SW480 (cell line): Measurements from ENCODE around the gene SASH1.

Experiments
- DNase-seq: peaks from one replicate; pipeline ENCODE4 v3.0.0-alpha.2; 2016; ENCODE audit warnings: low spot score

The SASH1 gene

GRCh38 chr6:148406579-148407371 lies 64.1 kb downstream of the SASH1 start:
- no peak for DNase-seq

- DNase-seq: no peak
Observed at GRCh38 chr6:148407372-148407771, 64.7 kb downstream of the SASH1 start.

GRCh38 chr6:148413321-148414091 lies 70.9 kb downstream of the SASH1 start:
- DNase-seq: no peak

GRCh38 chr6:148414092-148414489 lies 71.5 kb downstream of the SASH1 start:
- no peak for DNase-seq

DNA sequence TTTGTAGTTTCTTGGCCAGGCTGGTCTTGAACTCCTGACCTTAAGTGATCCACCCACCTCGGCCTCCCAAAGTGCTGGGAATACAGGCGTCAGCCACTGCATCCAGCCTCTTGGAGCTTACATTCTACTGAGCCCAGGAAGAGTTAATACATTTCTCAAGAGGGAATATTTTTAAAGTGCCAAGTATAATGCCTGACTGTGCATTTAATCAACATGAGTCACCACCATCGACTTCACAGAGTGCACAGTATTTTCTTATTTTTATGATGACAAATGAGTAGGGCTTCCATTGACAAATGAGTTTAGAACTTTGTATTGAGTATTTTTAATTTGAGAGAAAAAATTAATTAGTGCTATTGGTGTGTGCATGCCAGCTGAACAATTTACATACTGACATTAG lies 72.2 kb downstream of the SASH1 start:
- no peak for DNase-seq

- DNase-seq: no peak
Observed at GRCh38 chr6:148415511-148416260, 73.0 kb downstream of the SASH1 start.

GRCh38 chr6:148416330-148416965 lies 73.8 kb downstream of the SASH1 start:
- no peak for DNase-seq

DNA sequence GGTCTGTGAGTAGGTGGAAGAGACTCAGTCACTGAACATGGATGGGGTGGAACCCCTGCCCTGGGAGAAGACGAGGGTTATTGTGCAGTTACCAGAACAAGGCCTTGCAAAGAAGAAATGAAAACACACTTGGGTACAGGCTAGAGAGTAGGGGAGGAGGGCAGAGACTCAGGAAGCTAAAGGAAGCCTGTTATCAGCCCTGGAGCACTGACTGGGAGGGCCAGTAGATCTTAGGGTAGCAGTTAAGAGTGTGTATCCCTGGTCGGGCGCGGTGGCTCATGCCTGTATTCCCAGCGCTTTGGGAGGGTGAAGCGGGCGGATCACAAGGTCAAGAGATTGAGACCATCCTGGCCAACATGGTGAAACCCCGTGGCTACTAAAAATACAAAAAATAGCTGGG lies 74.4 kb downstream of the SASH1 start:
- DNase-seq: no peak

DNA sequence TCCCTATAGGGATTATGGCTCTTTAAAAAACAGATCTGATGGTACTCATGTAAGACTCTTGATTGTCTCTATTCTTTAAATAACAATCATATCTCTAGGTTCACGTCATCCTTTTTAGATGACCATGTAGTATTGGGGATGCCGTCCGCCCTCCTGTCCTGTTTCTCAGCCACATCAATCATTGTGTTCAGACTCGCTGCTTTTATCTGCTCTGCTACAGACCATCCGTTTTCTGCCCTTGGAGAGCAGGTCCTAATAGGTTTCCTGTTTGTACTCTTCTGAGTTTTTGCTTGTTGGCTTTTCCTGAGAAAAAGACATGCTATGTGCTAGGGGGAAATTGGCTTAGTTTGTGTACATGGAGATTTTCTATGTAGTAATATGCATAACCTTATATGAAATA lies 76.8 kb downstream of the SASH1 start:
- no peak for DNase-seq

DNA sequence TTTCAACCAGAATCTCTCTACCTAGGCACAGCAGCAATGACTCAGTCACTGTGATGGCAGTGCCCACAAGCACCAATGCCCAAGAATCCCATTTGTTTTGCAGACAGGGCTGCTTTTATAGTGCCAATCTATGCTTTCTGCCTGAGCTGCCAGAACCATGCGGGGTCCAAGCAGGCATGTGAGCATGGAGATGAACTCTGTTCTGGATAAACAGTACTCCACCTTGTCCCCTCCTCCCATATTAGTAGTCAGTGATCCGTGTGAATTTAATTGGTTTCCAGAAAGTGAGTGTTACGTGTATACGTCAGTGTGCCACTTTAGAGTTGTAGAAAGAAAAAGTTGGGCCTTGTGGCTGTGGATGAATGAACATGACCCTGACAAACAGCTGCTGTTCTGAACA lies 79.4 kb downstream of the SASH1 start:
- DNase-seq: no peak

DNA sequence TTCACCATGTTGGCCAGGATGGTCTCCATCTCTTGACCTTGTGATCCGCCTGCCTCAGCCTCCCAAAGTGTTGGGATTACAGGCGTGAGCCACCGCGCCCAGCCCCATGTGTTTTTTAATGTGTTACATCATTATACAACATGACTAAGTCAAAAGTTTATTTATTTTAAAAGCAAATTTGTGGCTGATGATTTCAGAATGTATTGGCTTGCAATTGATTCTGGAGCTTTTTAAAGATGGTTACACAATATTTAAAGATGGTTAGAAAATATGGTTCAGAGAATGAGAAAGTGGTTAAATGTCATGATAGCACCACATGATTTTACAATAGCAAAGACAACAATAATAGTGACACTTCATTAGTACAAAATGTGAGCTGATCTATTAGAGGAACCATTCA lies 80.5 kb downstream of the SASH1 start:
- no peak for DNase-seq

DNA sequence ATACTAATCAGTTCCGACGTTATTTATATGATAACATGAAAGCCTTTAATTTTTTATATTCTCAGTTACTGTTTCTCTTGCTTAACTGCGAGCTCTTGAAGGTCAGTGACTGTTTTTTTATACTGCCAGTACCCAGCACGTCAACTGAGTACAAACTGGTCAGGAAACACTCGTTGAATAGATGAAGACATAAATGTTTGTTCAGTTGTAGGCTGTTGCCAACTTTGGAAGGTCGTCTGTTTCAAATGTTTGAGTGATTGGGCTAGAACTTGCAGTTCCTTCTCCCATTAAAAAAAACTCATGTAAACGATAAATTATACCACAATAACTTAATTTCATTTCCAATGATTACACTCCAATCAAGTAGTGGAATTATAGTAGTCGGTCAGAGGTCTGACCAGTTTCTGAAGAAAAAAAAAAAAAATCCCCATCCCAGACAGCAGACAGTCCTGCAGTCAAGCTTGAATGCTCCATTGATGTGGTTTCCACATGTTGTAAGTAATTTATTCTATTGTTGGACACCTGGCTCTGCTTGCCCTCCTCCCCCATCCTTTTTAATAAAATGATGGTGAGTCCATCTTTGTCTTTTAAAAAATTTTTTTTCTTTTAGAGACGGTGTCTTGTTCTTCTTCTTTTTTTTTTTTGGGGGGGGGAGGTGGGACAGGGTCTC lies 81.1 kb downstream of the SASH1 start:
- peak; percentile 73 for DNase-seq

GRCh38 chr6:148425443-148425842 lies 82.8 kb downstream of the SASH1 start:
- DNase-seq: no peak

DNA sequence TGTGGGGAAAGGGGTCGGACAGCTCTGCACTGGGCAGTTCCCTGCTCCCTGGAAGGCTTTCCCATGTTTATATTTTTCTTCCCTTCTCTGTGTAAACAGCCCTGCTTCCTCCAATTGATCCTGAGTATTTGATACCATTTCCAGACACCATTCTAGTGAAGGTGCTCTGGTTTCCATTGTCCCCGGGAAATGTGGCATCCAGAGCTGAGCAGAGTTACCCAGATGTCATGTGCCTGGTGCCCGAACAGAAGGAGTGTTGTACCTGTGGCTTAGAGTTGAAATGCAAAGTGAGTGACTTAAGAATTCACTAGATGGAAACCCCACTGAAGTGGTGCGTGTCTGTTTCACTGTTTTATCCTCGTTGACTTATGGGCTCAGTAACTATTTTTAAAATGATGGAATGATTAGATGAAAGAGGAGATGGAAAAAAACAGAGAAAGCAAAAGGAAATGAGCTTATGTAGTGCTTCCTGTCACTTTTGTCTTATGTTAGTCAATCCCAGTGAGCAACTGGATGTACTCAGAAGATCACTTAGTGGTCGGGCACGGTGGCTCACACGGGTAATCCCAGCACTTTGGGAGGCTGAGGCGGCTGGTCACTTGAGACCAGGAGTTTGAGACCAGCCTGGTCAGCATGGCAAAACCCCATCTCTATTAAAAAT lies 83.8 kb downstream of the SASH1 start:
- no peak for DNase-seq

DNA sequence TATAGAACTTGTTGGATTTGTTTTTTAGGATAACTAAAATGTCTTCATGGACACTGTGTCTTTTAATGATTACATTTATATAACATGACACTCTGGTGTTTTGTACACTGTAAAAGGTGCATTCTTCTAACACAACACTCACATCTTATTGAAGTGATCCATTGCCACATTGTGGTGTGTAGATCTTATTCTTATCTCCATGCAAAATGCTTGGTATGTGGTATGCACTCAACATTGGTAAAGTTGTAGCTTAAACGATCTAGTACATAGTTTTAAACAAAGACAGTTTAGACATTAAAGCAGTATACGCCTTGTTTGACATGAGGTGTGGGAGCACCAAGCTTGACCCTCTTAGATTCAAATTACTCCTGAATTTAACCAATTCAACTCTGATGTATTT lies 84.7 kb downstream of the SASH1 start:
- DNase-seq: no peak

- no peak for DNase-seq
Observed at GRCh38 chr6:148429423-148429822, 86.8 kb downstream of the SASH1 start.

DNA sequence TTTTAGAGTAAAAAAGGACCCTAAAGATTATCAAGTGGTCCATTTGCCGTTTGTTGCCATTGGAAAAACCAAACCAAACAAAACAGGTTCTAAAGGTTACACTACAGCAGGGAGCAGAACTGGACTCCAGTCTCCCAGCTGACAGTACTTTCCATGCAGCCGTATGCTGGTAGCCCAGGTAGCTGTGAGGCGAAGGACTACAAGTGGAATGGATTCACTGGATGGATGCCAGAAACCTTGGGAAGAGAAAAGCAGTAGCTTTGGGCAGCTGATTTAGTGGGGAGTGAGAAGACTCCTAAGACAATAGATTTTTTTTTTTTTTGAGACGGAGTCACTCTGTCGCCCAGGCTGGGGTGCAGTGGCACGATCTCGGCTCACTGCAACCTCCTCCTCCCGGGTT lies 88.3 kb downstream of the SASH1 start:
- no peak for DNase-seq

DNA sequence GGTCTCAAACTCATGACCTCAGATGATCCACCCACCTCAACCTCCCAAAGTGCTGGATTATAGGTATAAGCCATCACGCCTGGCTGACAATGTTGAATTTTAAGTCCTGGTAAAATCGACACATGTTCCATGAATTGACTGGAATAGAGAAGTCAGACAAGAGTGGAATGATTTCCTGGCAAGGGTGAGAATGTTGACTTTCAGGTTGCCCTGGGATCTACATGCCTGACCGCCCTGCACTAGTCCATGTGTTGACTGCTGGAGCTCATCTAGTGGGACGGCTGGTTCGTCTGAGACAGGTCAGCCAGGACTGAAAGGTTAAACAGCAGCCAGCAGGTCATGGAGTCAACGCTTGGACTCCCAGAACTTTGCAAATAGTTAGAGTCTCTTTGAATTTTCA lies 88.8 kb downstream of the SASH1 start:
- no peak for DNase-seq

DNA sequence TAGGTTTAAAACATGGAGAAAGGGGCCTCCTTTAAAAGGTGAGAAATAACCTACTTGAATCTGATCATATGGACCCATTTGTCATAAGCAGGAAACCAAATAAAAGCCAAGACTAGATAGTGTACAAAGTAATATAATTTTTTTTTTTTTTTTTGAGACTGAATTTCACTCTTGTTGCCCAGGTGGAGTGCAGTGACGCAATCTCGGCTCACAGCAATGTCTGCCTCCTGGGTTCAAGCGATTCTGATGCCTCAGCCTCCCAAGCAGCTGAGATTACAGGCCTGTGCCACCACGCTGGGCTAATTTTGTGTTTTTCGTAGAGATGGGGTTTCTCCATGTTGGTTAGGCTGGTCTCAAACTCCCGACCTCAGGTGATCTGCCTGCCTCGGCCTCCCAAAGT lies 89.2 kb downstream of the SASH1 start:
- no peak for DNase-seq

DNA sequence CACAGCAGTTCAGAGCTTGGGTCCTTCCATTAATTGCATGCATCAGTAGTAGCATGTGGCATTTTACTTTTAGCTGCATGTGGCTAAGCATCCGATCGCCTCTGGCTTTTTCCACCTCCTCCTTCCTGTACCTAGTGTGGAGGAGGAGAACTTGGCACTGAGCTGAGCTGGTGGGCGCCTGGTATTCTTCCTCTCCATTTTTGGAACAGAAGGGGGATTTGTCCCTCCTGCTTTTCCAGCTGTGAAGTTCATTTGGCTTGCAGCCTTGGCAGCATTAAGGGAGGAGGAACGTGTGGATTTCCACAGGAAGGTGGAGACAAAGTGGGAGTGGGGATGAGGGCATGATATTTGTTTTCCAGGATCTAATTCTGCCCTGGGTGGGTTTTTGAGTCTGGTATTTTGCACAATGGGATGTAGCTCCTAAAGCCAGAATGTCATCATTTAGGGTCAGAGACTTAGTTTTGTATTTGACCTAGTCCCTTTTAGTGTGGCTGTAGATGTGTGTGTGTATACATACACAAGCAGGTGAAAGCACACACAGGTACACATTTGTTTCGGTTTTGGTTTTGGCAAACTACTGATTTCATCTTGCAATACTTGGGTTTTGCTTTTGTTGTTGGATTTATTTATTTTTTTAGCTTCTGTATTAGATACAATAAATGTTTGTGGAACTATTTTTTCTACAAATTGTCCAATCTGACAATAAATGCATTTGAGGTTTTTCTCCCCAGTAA lies 90.0 kb downstream of the SASH1 start:
- DNase-seq: no peak

GRCh38 chr6:148435386-148435785 lies 92.7 kb downstream of the SASH1 start:
- no peak for DNase-seq
